Activated T-helper 1 cell treated with anti-CD3 and anti-CD28 coated beads, Interleukin-12 subunit alpha, Interleukin-12 subunit beta, Interleukin-2, Interleukin-4 antibody, amounts not matched to agents 30 ng/mL and 10 ng/mL and 1 ng/mL, durations not matched to agents 14 hours and 24 hours and 36 hours (primary cell): Measurements from ENCODE around the gene DIS3L2. TPM values are rescaled to one million over a fixed set of nuclear protein-coding genes. Genes with fewer than 3 reads are reported as not detected.
A peak's percentile ranks its signal among the peaks of the same experiment; 100 is the strongest.

Experiments used
- DNase-seq: peaks from one replicate; pipeline ENCODE4 v3.0.0; 2021; ENCODE audit warnings: low spot score
- H3K27ac Mint-ChIP-seq: one replicate; pipeline ENCODE4 v1.8.0; 2021; ENCODE audit warnings: mild to moderate bottlenecking, mixed read lengths
- H3K27me3 Mint-ChIP-seq: one replicate; pipeline ENCODE4 v1.8.0; 2022; ENCODE audit warnings: mild to moderate bottlenecking, moderate library complexity, mixed read lengths; ENCODE audit not compliant: insufficient read depth
- H3K36me3 Mint-ChIP-seq: one replicate; pipeline ENCODE4 v1.8.0; 2021; ENCODE audit warnings: low read depth, mixed read lengths
- H3K4me1 Mint-ChIP-seq: one replicate; pipeline ENCODE4 v1.8.0; 2021; ENCODE audit warnings: low read depth, mixed read lengths
- H3K4me3 Mint-ChIP-seq: one replicate; pipeline ENCODE4 v1.8.0; 2021; ENCODE audit warnings: mild to moderate bottlenecking, moderate library complexity, mixed read lengths
- H3K9me3 Mint-ChIP-seq: one replicate; pipeline ENCODE4 v1.8.0; 2021; ENCODE audit warnings: mixed read lengths
- intact Hi-C: fragments of 100-400 bp; cut with micrococcal nuclease; formaldehyde crosslinking; loops from one replicate; pipeline ENCODE4 v1.15.1; 2024
- total RNA-seq: library from RNA; stranded (reverse); gene quantifications from 2 replicates; pipeline ENCODE4 v1.2.3, GENCODE V29; 2022

DIS3L2 gene, protein sequence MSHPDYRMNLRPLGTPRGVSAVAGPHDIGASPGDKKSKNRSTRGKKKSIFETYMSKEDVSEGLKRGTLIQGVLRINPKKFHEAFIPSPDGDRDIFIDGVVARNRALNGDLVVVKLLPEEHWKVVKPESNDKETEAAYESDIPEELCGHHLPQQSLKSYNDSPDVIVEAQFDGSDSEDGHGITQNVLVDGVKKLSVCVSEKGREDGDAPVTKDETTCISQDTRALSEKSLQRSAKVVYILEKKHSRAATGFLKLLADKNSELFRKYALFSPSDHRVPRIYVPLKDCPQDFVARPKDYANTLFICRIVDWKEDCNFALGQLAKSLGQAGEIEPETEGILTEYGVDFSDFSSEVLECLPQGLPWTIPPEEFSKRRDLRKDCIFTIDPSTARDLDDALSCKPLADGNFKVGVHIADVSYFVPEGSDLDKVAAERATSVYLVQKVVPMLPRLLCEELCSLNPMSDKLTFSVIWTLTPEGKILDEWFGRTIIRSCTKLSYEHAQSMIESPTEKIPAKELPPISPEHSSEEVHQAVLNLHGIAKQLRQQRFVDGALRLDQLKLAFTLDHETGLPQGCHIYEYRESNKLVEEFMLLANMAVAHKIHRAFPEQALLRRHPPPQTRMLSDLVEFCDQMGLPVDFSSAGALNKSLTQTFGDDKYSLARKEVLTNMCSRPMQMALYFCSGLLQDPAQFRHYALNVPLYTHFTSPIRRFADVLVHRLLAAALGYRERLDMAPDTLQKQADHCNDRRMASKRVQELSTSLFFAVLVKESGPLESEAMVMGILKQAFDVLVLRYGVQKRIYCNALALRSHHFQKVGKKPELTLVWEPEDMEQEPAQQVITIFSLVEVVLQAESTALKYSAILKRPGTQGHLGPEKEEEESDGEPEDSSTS
- total RNA-seq, result 27.9 and 33.1 TPM in 2 replicates

DNA sequence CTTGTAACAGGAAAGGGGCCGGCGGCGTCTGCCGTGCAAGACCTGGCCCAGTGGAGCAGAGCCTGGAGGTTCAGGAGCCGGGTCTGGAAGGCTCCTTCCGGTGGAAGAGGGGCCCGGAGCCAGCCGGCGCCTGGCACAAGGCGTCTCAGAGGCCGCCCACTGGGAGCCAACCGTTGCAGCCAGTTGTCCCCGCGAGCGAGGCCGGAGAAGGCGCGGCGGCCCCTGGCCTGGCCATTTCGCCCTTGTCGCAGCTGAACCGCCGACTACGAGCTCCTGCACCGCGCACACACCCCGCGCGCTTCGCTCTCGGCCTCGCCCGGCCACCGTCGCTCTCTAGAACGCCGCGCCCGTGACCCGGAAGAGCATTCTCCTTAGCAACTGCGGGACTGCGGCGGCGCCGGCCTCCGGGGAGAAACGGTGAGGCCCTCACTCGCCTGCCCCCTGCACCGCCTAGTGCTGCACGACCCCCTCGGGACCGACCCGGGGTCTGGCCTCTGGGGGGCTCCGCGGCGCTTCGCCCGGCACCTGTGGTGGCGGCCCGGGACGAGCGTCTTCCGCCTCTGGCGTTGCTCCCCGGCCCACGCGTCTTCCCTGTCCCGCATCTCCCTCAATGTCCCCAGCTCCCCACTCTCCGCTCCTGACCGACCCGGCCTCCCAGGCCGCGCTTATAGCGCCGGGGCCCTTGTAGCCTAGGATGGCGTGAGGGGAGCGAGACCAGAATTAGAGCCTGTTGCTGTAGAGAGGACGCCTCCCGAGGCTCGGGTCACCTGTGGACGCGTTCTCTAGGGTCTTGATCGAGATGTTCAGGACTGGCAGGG is at the start of gene DIS3L2:
TSS of gene DIS3L2 (plus strand) at position 365 of the 818 bp plus-strand sequence. CDS start 53,215 bp downstream, outside the sequence.
- peaks cover 5% of the 10 kb centered on the region for H3K9me3 Mint-ChIP-seq
- DNase-seq, result peak; percentile 75
- intact Hi-C loops, result loop anchor here (1.0 to 10.0 kb wide), 5 partner anchors 66 to 497 kb away; partner anchors contain the start of gene NCL
- H3K4me3 Mint-ChIP-seq, result peak within 1 kb of the TSS; percentile 97
- H3K27me3 Mint-ChIP-seq, result peaks cover under 1% of the 10 kb centered on the region
- H3K4me1 Mint-ChIP-seq, result peaks cover 22% of the 10 kb centered on the region
- H3K27ac Mint-ChIP-seq, result peak within 1 kb of the TSS; percentile 93
- peaks cover 7% of the 10 kb centered on the region for H3K36me3 Mint-ChIP-seq

DNA sequence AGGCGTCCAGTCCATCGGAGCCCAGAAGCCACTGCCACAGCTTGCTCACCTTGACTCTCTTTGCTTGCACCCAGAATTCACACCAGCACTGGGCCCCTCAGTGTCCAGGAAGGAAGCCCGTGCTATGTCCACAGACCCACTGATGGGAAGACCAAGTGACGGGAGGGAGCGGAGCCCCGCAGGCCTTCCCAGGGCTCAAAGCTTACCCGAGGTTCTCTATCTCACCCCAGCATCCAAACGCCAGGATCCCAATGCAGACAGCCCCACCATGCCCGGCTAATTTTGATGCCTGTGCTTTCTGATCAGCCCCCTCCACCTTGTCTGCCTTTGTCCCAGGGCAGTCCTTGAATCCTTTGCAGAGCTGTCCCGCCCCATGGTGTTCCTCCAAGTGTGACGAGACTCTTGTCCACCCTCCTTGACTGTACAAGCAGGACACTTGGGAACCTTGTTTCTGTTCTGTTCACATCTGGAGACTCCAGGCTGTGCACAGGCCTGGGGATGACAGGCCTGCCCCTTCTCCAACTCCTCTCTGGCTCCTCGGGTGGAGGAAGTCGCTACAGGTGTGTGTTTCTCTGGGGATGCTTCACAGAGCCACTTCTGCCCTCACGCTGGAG is 47.3 kb upstream of the DIS3L2 start:
- Mint-ChIP-seq H3K27ac (no peak overlapping the region), H3K4me1 (peaks cover 14% of the 10 kb centered on the region), H3K36me3 (no peaks in the 10 kb centered on the region), H3K27me3 (peaks cover 2% of the 10 kb centered on the region), H3K9me3 (no peaks in the 10 kb centered on the region), H3K4me3 (no peak overlapping the region)
- no peak for DNase-seq
- intact Hi-C loops, result no loop called here

DNA sequence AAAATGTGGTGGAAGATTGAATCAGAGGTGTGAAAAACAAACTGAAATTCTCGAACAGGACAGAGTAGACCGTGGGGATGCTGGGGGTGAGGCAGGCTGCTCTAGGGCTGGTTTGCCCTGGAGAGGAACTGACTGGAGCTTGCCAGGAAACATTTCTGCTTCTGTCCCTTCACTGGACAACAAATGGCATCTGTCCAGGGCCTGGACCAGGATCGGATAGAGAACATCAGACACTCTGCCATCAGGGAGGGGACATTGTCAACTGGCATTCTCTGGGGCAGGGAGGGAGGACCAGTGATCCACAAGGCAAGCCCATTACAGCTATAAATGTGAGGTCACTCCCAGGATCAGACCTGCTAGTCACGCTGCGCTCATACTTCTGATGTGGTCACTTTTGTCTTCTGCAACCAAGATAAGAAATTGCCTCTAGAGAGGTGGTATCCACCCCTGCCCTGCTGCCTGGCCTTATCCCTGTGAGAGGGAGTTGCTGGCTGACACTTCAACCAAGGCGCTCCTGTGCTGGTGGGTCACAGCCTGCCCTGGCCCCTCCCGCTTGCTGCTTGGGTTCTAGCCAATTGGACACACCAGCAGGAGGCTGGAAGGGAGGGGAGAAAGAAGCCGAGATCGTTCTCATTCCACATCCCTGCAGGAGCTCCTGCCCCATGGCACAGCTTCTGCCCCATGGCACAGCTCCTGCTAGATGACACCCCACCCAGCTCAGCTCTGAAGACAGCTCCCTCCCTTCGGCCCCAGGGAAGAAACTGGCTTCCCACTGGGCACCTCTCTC is 44.0 kb upstream of the DIS3L2 start:
- H3K27me3 Mint-ChIP-seq, result peaks cover 4% of the 10 kb centered on the region
- DNase-seq, result no peak

DNA sequence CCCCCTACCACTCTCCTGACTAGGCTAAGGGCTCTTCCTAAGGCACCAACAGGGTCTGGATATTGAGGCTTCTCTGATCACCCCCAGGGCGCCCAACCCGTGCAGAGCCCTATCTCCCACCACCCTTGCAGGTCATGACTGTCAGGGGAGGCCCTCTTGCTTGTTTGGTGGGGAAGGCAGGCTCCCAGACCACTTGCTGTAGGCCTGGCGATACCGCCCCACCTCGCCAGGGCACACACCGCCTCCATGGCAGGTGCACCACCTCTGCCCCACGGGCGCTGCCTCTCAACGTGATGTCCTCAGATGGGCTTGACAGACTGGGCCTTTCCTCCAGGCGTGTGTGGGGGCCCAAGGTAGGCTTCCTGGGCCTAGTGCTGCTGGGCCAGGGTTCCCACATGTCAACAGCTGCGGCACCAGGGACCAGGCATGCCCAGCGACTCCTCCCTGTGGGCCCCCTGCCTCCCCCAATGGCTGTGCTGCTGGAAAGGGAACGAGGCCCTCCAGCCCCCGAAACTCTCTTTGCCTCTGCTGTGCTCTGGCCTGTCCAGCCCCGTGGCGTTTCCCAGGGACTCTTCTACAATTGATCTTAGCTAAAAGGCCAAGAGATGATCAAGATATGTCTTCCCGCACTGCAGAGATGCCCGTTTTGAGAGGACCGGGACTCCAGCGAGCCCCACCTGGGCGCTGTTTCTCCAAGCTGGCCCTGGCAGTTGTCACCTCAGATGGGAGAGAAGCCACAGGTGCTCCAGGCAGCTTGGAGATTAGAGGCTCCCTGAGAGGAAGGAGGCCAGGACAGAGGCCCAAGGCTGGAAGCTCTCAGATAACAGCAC is 42.8 kb upstream of the DIS3L2 start:
- H3K36me3 Mint-ChIP-seq, result no peaks in the 10 kb centered on the region
- intact Hi-C loops, result no loop called here
- no peak overlapping the region for H3K27ac Mint-ChIP-seq
- DNase-seq, result no peak
- peaks cover 4% of the 10 kb centered on the region for H3K27me3 Mint-ChIP-seq
- H3K9me3 Mint-ChIP-seq, result no peaks in the 10 kb centered on the region
- no peak overlapping the region for H3K4me3 Mint-ChIP-seq
- H3K4me1 Mint-ChIP-seq, result no peaks in the 10 kb centered on the region

More for the DNA sequence above, 44.0 kb upstream of the DIS3L2 start:
- Mint-ChIP-seq H3K27ac (no peak overlapping the region), H3K4me1 (no peaks in the 10 kb centered on the region), H3K9me3 (no peaks in the 10 kb centered on the region), H3K4me3 (no peak overlapping the region), H3K36me3 (no peaks in the 10 kb centered on the region)
- intact Hi-C loops, result no loop called here

DNA sequence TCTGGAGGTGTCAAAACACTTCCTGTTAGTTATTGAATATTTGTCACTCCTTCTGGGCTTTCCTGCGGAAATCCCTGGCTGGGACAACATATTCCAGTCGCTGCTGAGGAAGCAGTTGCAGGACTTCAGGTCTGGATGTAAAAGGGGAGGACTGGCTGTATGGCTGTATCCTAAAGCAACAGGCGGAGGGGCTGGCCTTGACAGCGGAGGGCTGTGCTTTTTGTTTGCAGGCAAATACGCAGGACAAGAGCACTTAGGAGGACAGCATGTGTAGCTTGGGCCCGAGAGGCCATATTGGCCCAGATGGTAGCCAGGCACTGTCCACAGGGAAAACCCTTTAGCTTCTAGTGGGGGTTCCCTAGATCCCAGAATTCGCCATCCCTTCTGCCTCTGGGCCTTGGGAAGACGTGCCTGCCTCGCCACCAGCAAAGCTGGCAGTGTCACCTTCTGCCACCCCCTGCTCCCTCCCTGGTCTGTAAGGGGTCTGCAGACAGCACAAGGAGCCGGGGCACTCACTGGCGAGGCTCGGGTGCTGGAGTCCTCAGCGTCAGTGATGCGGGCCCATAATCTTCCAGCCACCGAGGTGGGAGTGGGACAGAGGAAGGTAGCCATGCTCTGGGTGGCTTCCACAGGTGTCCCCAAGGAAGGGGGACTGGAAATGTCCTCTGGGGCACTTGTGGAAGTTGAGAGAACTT is 42.0 kb upstream of the DIS3L2 start:
- no peak overlapping the region for H3K27ac Mint-ChIP-seq
- no peaks in the 10 kb centered on the region for H3K36me3 Mint-ChIP-seq
- no peak overlapping the region for H3K4me3 Mint-ChIP-seq
- no peak for DNase-seq
- H3K27me3 Mint-ChIP-seq, result peaks cover 12% of the 10 kb centered on the region
- H3K9me3 Mint-ChIP-seq, result no peaks in the 10 kb centered on the region
- no peaks in the 10 kb centered on the region for H3K4me1 Mint-ChIP-seq
- intact Hi-C loops, result loop anchor here (10.0 kb wide), 1 partner anchor 605 kb away; the partner anchor contains the start of genes CHRND and PRSS56

DNA sequence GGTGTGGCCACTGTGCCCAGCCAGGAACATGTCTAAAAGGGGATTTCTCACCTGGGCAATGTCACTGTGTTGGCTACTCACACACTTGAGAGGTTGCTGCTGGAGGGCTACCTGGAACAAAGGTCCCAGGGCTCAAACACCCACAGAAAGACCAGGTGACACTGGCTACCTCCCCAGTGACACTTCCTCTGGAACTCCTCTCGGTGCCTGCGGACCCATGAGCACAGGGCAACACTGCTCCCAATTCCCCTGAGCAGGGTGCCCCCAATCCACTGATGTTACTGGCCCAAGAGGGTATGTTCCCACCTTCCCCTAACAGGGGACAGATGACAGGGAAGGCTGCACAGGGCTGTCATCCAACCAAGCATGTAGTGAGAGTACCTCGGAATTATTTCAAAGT is 41.1 kb upstream of the DIS3L2 start:
- Mint-ChIP-seq H3K27me3 (peaks cover 17% of the 10 kb centered on the region), H3K9me3 (no peaks in the 10 kb centered on the region), H3K36me3 (no peaks in the 10 kb centered on the region), H3K4me3 (no peak overlapping the region), H3K27ac (no peak overlapping the region), H3K4me1 (no peaks in the 10 kb centered on the region)
- no peak for DNase-seq
- intact Hi-C loops, result loop anchor here (10.0 kb wide), 1 partner anchor 604 kb away; the partner anchor contains the start of genes CHRND and PRSS56

DNA sequence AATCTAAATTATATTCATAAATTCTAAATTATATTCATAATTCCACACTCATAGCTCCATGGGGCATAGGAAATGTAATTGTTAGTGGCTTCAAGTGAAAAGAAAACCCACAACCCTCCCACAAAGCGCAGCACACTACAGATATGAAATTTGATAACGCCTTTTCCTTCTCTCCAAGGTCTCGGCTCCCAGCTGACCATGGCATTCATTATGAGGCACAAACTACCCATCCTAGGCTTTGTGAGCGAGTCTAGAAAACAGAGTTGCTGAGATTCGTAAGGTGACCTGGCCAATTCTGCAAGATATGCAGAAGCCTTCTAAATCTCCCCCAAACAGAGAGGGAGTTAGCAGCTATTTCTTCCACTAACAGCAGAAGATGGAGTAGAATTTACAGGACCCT is 40.7 kb upstream of the DIS3L2 start:
- no peaks in the 10 kb centered on the region for H3K36me3 Mint-ChIP-seq

DNA sequence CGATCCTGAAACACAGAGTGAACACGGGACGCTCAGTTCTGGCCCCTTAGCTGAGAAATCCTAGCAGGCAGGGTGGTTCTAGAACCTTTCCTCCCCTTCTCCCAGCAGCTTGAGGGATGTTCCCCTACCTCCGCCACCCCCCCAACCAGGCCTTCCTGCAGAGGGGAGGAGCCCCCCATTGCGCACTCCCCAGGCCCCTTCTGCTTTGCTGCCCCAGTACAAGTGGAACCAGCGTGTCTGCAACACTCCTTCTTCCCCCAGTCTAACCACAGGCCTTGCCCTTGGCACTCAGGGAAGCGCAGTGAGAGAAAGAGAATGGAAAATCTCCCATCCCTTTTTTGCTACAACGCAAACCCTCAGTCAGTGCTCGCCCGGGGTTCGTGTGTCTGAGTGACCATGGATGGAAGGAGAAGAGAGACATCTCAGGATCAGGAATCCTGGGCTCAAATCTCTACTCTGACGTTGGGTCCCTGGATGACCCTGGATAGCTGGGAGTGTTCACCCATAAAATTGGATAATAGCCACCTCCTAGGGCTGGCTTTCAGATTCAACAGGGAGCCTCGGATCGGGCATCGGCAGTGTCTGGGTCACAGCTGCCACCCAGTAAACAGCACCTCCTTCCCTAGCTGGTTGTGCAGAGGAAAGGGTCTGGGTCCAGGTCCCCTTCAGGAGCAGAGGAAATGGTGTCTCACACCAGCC is 39.1 kb upstream of the DIS3L2 start:
- Mint-ChIP-seq H3K4me3 (no peak overlapping the region), H3K9me3 (no peaks in the 10 kb centered on the region), H3K27me3 (peaks cover 28% of the 10 kb centered on the region), H3K27ac (no peak overlapping the region), H3K36me3 (no peaks in the 10 kb centered on the region), H3K4me1 (no peaks in the 10 kb centered on the region)
- intact Hi-C loops, result loop anchor here (10.0 kb wide), 1 partner anchor 602 kb away; the partner anchor contains the start of genes CHRND and PRSS56
- no peak for DNase-seq

More for the DNA sequence above, 40.7 kb upstream of the DIS3L2 start:
- no peak overlapping the region for H3K4me3 Mint-ChIP-seq
- H3K27ac Mint-ChIP-seq, result no peak overlapping the region
- no peaks in the 10 kb centered on the region for H3K4me1 Mint-ChIP-seq
- H3K9me3 Mint-ChIP-seq, result no peaks in the 10 kb centered on the region
- H3K27me3 Mint-ChIP-seq, result peaks cover 17% of the 10 kb centered on the region
- no peak for DNase-seq
- intact Hi-C loops, result loop anchor here (10.0 kb wide), 1 partner anchor 604 kb away; the partner anchor contains the start of genes CHRND and PRSS56

DNA sequence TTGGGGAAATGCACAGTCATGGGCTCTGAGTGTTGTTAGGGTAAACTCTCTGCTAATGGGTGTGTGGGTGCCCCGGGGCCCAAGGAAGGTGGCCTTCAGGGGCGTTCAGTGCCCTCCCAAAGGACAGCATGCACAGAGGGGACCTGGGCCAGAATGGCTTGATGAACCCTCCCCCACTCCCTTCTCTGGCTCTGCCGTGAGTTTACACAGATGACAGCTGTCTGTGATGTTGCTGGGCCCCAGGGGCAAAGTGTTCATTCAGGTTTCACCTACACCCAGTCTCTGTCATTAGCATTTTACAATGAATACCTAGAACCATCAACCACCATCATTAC is 38.5 kb upstream of the DIS3L2 start:
- H3K4me3 Mint-ChIP-seq, result no peak overlapping the region
- H3K36me3 Mint-ChIP-seq, result no peaks in the 10 kb centered on the region
- H3K4me1 Mint-ChIP-seq, result no peaks in the 10 kb centered on the region
- H3K27ac Mint-ChIP-seq, result no peak overlapping the region
- no peaks in the 10 kb centered on the region for H3K9me3 Mint-ChIP-seq
- peaks cover 33% of the 10 kb centered on the region for H3K27me3 Mint-ChIP-seq
- no peak for DNase-seq
- intact Hi-C loops, result loop anchor here (10.0 kb wide), 1 partner anchor 602 kb away; the partner anchor contains the start of genes CHRND and PRSS56
